OCI-LY7 (cell line): Measurements from ENCODE around the gene CCRL2. TPM values are rescaled to one million over a fixed set of nuclear protein-coding genes. Genes with fewer than 3 reads are reported as not detected.

ENCODE experiments used
- BruUV-seq: library from RNA; stranded (reverse); fragments of 400-500 nt; replicated peaks from 2 replicates; lab custom pipeline; 2021; lab: Mats Ljungman, UMichigan
- CTCF ChIA-PET: fragments of 300-600 bp; sonication (Branson Sonifier 250); formaldehyde crosslinking; loops from one replicate; lab custom pipeline; 2022; ENCODE audit warnings: antibody characterized with exemption; ENCODE audit not compliant: unreplicated experiment; lab: Charles Lee
- POLR2A ChIA-PET: fragments of 300-600 bp; sonication (Branson Sonifier 250); formaldehyde crosslinking; loops from one replicate; lab custom pipeline; 2022; ENCODE audit warnings: antibody characterized with exemption; lab: Charles Lee
- DNase-seq: peaks from one replicate; pipeline ENCODE4 v3.0.0-alpha.2; 2015; ENCODE audit warnings: low spot score
- H2AFZ ChIP-seq: fragments of 200-600 bp; sonication (generic), shearing (Covaris generic); 2 replicates; pipeline ENCODE4 v1.6.1; 2014; ENCODE audit warnings: mild to moderate bottlenecking, antibody characterized with exemption, low read length, moderate library complexity
- H3K27ac ChIP-seq: fragments of 200-600 bp; sonication (generic); 2 replicates; pipeline ENCODE4 v1.5.1; 2014; ENCODE audit warnings: mixed run types, low read depth, mild to moderate bottlenecking, moderate library complexity, low read length, inconsistent platforms; ENCODE audit not compliant: poor library complexity, severe bottlenecking
- H3K36me3 ChIP-seq: fragments of 200-600 bp; sonication (generic); 2 replicates; pipeline ENCODE4 v1.6.1; 2014; ENCODE audit warnings: mild to moderate bottlenecking, antibody characterized with exemption, low read length, moderate library complexity, mixed read lengths; ENCODE audit not compliant: insufficient read depth
- H3K4me1 ChIP-seq: fragments of 200-600 bp; sonication (generic); 2 replicates; pipeline ENCODE4 v1.5.1; 2014; ENCODE audit warnings: mild to moderate bottlenecking, low read length; ENCODE audit not compliant: insufficient read depth, poor library complexity, severe bottlenecking
- H3K4me2 ChIP-seq: fragments of 200-600 bp; sonication (generic); 2 replicates; pipeline ENCODE4 v1.6.1; 2014; ENCODE audit warnings: mild to moderate bottlenecking, low read length
- H3K4me3 ChIP-seq: fragments of 200-600 bp; sonication (generic); 2 replicates; pipeline ENCODE4 v1.5.1; 2014; ENCODE audit warnings: mild to moderate bottlenecking, low read depth, low read length; ENCODE audit not compliant: poor library complexity, severe bottlenecking
- H3K79me2 ChIP-seq: fragments of 200-600 bp; sonication (generic); 2 replicates; pipeline ENCODE4 v1.6.1; 2016; ENCODE audit warnings: low read depth, mild to moderate bottlenecking, low read length, moderate library complexity, mixed read lengths; ENCODE audit not compliant: insufficient read depth
- H3K9me2 ChIP-seq: fragments of 200-600 bp; sonication (generic); 2 replicates; pipeline ENCODE4 v1.6.1; 2016; ENCODE audit warnings: mild to moderate bottlenecking, low read length, mixed read lengths; ENCODE audit not compliant: insufficient read depth
- H3K9me3 ChIP-seq: fragments of 200-600 bp; sonication (generic); 2 replicates; pipeline ENCODE4 v1.6.1; 2014; ENCODE audit warnings: mild to moderate bottlenecking, mixed run types, low read length, mixed read lengths
- H4K20me1 ChIP-seq: fragments of 200-600 bp; sonication (generic); 2 replicates; pipeline ENCODE4 v1.6.1; 2014; ENCODE audit warnings: mild to moderate bottlenecking, antibody characterized with exemption, low read length, moderate library complexity, mixed read lengths; ENCODE audit not compliant: insufficient read depth
- EZH2phosphoT487 ChIP-seq: fragments of 200-600 bp; sonication (generic); IDR thresholded peaks from 2 replicates; pipeline ENCODE4 v1.6.1; 2018; ENCODE audit warnings: low read depth, borderline replicate concordance, mild to moderate bottlenecking, mixed run types, antibody characterized with exemption, low read length, moderate library complexity, mixed read lengths
- intact Hi-C: fragments of 100-400 bp; cut with micrococcal nuclease; formaldehyde crosslinking; loops from one replicate; pipeline ENCODE4 v1.10.0; 2022; ENCODE audit not compliant: unreplicated experiment
- total RNA-seq, 2 experiments: library from RNA; depleted of rRNA in 1 of 2; stranded (reverse); fragments of >200 nt in 1 of 2; shearing (Covaris generic) in 1 of 2; gene quantifications; 2 replicates each; pipeline ENCODE4 v1.2.3, GENCODE V29; 2014 to 2022
- TF ChIP-seq, protein P1 (sequence below): fragments of 200-600 bp; sonication (generic); conservative IDR thresholded peaks from 2 replicates; pipeline ENCODE4 v1.5.1; 2014; ENCODE audit warnings: mild to moderate bottlenecking, antibody characterized with exemption, low read length, moderate library complexity, mixed read lengths

CCRL2 gene
- total RNA-seq, 2 experiments from 2014 or later = 0.41 to 2.2 TPM

DNA sequence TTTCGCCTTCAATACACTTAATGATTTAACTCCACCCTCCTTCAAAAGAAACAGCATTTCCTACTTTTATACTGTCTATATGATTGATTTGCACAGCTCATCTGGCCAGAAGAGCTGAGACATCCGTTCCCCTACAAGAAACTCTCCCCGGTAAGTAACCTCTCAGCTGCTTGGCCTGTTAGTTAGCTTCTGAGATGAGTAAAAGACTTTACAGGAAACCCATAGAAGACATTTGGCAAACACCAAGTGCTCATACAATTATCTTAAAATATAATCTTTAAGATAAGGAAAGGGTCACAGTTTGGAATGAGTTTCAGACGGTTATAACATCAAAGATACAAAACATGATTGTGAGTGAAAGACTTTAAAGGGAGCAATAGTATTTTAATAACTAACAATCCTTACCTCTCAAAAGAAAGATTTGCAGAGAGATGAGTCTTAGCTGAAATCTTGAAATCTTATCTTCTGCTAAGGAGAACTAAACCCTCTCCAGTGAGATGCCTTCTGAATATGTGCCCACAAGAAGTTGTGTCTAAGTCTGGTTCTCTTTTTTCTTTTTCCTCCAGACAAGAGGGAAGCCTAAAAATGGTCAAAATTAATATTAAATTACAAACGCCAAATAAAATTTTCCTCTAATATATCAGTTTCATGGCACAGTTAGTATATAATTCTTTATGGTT, 36.1 kb upstream of the CCRL2 start, which contains the start of gene CCR5:
Gene CCR5 (plus strand): TSS at position 108 of the 680 bp plus-strand sequence. CDS start 1,957 bp downstream, outside the sequence.
- no peak for DNase-seq
- BruUV-seq = no TSS peak
- Histone ChIP-seq H3K4me3 (no peak within 1 kb of the TSS), H3K79me2 (no peaks in the 10 kb centered on the region), H4K20me1 (no peaks in the 10 kb centered on the region), H3K9me2 (no peaks in the 10 kb centered on the region), H3K4me1 (no peaks in the 10 kb centered on the region), H3K27ac (no peak within 1 kb of the TSS), H3K4me2 (no peak within 1 kb of the TSS), H3K9me3 (no peaks in the 10 kb centered on the region), H2AFZ (no peak within 1 kb of the TSS), H3K36me3 (no peaks in the 10 kb centered on the region)
- intact Hi-C loops = loop anchor here (10.0 kb wide), 2 partner anchors 156 to 606 kb away; no protein-coding TSS in a partner anchor
- ChIA-PET CTCF (no interaction called here), POLR2A (interaction anchor here (0.6 to 1.4 kb wide), 4 partner anchors 12 to 302 kb away, joined by 3 read pairs; no protein-coding TSS in a partner anchor)
- no peak; the same call in 1 of the 2 replicates for TF ChIP-seq EZH2phosphoT487

DNA sequence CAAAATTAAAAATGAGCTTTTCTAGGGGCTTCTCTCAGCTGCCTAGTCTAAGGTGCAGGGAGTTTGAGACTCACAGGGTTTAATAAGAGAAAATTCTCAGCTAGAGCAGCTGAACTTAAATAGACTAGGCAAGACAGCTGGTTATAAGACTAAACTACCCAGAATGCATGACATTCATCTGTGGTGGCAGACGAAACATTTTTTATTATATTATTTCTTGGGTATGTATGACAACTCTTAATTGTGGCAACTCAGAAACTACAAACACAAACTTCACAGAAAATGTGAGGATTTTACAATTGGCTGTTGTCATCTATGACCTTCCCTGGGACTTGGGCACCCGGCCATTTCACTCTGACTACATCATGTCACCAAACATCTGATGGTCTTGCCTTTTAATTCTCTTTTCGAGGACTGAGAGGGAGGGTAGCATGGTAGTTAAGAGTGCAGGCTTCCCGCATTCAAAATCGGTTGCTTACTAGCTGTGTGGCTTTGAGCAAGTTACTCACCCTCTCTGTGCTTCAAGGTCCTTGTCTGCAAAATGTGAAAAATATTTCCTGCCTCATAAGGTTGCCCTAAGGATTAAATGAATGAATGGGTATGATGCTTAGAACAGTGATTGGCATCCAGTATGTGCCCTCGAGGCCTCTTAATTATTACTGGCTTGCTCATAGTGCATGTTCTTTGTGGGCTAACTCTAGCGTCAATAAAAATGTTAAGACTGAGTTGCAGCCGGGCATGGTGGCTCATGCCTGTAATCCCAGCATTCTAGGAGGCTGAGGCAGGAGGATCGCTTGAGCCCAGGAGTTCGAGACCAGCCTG, 35.3 kb upstream of the CCRL2 start:
- Histone ChIP-seq H4K20me1 (no peaks in the 10 kb centered on the region), H3K79me2 (no peaks in the 10 kb centered on the region), H3K4me2 (no peak overlapping the region), H3K4me1 (no peaks in the 10 kb centered on the region), H3K4me3 (no peak overlapping the region), H3K36me3 (no peaks in the 10 kb centered on the region), H3K9me2 (no peaks in the 10 kb centered on the region), H3K27ac (no peak overlapping the region), H2AFZ (no peak overlapping the region), H3K9me3 (no peaks in the 10 kb centered on the region)
- ChIA-PET POLR2A (interaction anchor here (0.6 to 1.1 kb wide), 2 partner anchors 154 to 302 kb away, joined by 3 read pairs; no protein-coding TSS in a partner anchor), CTCF (interaction anchor here (0.8 kb wide), 1 partner anchor 95 kb away, joined by 6 read pairs; no protein-coding TSS in a partner anchor)
- intact Hi-C loops = loop anchor here (10.0 kb wide), 2 partner anchors 157 to 607 kb away; no protein-coding TSS in a partner anchor
- no TSS peak for BruUV-seq
- no peak for DNase-seq
- TF ChIP-seq, protein P1, sequence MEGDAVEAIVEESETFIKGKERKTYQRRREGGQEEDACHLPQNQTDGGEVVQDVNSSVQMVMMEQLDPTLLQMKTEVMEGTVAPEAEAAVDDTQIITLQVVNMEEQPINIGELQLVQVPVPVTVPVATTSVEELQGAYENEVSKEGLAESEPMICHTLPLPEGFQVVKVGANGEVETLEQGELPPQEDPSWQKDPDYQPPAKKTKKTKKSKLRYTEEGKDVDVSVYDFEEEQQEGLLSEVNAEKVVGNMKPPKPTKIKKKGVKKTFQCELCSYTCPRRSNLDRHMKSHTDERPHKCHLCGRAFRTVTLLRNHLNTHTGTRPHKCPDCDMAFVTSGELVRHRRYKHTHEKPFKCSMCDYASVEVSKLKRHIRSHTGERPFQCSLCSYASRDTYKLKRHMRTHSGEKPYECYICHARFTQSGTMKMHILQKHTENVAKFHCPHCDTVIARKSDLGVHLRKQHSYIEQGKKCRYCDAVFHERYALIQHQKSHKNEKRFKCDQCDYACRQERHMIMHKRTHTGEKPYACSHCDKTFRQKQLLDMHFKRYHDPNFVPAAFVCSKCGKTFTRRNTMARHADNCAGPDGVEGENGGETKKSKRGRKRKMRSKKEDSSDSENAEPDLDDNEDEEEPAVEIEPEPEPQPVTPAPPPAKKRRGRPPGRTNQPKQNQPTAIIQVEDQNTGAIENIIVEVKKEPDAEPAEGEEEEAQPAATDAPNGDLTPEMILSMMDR = no peak
